GM18507 (cell line): ENCODE data around the gene EEF1A1.
"Not testable (repeated sequence)": the region's sequence is repeated elsewhere in the genome, so short reads cannot be mapped to it uniquely, and the experiment has no call there.

Experiments used
- DNase-seq: peaks from one replicate; pipeline ENCODE4 v3.0.0; 2011; ENCODE audit warnings: low read depth; ENCODE audit not compliant: insufficient read length; ENCODE audit errors: extremely low spot score
- FAIRE-seq: peaks from 2 replicates; lab custom pipeline; 2011; peaks lifted over from hg19 to GRCh38; lab: Jason Lieb, UNC

Gene EEF1A1

GRCh38 chr6:73542481-73542880 lies 21.6 kb upstream of the EEF1A1 start:
- not testable (repeated sequence) for DNase-seq, FAIRE-seq

- no peak for FAIRE-seq
- DNase-seq = no peak
Measured at GRCh38 chr6:73538116-73538779, 17.4 kb upstream of the EEF1A1 start.

DNA sequence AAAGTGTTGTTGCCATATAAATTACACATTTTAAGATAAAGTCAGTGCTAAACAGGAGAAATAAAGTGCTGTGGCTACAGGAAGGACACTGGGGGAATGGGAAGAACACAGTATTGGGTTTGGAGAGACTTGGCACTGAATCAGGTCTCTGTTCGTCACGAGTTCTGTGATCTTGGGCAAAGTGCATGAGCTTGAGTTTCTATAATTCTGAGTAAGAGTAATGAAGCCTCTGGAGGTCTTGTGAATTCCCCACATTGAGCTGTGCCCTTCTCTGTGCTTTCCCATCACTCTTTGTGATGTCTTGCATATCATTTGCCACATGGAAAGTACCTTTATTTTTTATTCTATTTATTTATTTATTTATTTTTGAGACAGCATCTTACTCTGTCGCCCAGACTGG lies 16.8 kb upstream of the EEF1A1 start:
- DNase-seq (no peak), FAIRE-seq (peak; percentile 59)

GRCh38 chr6:73534628-73535027 lies 13.8 kb upstream of the EEF1A1 start:
- DNase-seq = no peak
- FAIRE-seq = no peak

- DNase-seq (no peak), FAIRE-seq (no peak)
Measured at GRCh38 chr6:73532293-73532692, 11.5 kb upstream of the EEF1A1 start.

DNA sequence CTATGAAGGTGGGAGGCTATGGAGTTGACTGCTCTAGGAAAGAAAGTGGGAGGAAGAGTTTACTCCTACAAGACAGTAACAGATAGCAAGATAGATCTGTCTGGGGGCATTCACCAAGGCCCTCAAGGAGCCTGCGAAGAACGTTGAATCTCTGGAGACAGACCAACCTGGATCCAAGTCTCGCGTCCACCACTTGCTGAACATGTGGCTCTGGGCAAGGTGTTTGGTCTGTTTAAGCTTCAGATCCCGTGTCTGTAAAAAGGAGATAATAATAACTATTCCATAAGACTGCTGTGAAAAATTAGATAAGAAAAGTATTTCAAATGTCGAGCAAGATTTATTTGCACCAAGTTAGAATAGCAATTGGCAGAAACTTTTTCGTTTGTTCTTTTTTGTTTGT lies 8.1 kb upstream of the EEF1A1 start:
- FAIRE-seq (no peak), DNase-seq (no peak)

DNA sequence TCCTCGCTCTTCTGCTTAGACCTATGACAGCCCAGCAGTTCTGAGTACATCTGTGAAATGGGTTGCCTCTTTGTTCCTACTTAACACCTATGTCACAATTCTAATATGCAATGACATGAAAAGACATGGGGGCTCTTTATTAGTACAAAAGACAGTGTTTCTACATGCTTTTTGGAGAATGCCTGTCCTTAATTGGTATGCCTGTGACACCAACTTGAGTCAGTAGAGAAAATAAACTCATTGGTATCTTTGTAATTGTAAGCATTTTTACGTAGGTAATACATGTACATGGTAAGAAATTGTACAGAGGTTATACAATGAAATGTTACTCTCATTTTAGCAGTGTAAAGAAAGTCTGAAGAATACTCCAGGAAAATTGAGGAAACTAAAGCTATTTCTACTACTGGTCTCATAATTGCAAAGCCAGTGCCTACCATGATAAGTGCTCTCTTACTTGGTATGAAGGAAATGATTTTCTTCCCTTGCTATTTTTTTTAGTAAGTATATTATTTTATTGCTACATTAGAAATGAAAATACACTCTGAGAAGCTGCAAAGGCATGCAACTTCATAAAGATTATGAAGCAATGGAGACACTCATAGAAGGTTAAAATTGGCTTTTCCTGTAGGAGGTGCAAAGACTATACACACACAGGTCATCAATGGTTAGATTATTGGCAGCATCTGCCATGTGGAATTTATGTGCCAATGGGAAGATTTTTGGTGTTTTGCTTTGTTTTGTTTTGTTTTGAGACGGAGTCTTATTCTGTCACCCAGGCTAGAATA lies 4.9 kb upstream of the EEF1A1 start:
- DNase-seq (no peak), FAIRE-seq (no peak)

GRCh38 chr6:73523434-73524123 lies 2.7 kb upstream of the EEF1A1 start:
- no peak for DNase-seq
- peak; percentile 84 for FAIRE-seq

DNA sequence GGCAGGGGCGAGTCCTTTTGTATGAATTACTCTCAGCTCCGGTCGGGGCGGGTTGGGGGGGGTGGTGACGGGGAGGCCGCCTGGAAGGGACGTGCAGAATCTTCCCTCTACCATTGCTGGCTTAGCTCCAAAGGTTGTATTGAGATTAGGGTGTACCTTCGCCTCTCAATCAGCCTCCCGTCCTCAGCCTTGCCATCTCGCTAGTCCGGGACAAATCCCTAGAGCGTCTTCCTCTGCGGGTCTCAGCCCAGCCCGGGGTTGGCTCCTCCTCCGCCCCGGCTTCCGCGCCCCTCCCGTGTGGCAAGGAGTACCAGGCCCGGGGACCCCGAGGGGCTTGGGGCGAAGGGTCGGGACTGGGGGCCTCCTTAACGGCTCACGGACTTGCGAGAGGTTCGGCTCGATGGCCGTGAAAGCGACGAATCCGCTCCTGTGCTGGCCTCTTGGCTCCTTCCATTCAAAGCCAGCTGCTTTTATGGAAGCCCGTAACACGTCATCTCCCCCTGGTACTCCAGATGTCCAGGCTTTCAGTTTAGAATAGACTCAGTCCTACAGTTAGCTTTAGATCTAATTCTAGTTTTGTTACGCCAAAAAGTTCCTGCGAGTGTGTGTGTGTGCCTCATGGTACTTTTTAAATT lies 636 bp upstream of the EEF1A1 start:
- DNase-seq (no peak), FAIRE-seq (no peak)

DNA sequence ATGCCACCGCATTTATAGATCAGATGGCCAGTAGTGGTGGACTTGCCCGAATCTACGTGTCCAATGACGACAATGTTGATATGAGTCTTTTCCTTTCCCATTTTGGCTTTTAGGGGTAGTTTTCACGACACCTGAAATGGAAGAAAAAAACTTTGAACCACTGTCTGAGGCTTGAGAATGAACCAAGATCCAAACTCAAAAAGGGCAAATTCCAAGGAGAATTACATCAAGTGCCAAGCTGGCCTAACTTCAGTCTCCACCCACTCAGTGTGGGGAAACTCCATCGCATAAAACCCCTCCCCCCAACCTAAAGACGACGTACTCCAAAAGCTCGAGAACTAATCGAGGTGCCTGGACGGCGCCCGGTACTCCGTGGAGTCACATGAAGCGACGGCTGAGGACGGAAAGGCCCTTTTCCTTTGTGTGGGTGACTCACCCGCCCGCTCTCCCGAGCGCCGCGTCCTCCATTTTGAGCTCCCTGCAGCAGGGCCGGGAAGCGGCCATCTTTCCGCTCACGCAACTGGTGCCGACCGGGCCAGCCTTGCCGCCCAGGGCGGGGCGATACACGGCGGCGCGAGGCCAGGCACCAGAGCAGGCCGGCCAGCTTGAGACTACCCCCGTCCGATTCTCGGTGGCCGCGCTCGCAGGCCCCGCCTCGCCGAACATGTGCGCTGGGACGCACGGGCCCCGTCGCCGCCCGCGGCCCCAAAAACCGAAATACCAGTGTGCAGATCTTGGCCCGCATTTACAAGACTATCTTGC lies 725 bp downstream of the EEF1A1 start:
- DNase-seq = no peak

GRCh38 chr6:73518982-73519881 lies 1.6 kb downstream of the EEF1A1 start:
- not testable (repeated sequence) for DNase-seq, FAIRE-seq

More for the DNA sequence above, 725 bp downstream of the EEF1A1 start:
- FAIRE-seq = peak; percentile 33

DNA sequence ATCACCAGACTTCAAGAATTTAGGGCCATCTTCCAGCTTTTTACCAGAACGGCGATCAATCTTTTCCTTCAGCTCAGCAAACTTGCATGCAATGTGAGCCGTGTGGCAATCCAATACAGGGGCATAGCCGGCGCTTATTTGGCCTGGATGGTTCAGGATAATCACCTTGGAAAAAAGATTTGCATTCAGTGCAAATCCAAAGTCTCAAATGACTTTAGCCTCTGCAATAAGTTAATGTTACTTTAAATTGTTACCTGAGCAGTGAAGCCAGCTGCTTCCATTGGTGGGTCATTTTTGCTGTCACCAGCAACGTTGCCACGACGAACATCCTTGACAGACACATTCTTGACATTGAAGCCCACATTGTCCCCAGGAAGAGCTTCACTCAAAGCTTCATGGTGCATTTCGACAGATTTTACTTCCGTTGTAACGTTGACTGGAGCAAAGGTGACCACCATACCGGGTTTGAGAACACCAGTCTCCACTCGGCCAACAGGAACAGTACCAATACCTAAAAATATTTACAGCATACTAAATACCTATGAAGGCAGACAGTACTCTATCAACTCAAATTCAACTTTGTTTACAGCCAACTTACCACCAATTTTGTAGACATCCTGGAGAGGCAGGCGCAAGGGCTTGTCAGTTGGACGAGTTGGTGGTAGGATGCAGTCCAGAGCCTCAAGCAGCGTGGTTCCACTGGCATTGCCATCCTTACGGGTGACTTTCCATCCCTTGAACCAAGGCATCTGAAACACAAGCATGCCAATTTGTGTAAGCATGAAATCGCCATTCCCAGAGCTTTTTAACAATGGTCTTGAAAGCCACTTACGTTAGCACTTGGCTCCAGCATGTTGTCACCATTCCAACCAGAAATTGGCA lies 2.5 kb downstream of the EEF1A1 start:
- not testable (repeated sequence) for DNase-seq, FAIRE-seq

GRCh38 chr6:73516514-73517489 lies 4.0 kb downstream of the EEF1A1 start:
- no peak for FAIRE-seq
- DNase-seq = no peak

- DNase-seq = no peak
- FAIRE-seq = peak; percentile 58
Measured at GRCh38 chr6:73515204-73515655, 5.6 kb downstream of the EEF1A1 start.

DNA sequence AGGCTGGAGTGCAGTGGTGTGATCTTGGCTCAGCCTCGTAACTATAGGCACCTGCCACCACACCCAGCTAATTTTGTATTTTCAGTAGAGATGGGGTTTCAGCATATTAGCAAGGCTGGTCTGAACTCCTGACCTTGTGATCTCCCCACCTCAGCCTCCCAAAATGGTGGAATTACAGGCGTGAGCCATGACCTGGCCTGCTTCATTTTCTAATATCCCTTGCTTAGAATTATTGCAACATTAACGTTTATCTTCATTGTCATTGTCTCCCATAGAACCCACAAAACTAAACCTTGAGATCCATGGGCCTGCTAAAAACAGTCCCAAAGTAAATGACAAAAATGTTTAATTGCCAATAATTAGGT lies 6.1 kb downstream of the EEF1A1 start:
- FAIRE-seq (no peak), DNase-seq (no peak)

- FAIRE-seq = no peak
- no peak for DNase-seq
Measured at GRCh38 chr6:73513496-73513854, 7.4 kb downstream of the EEF1A1 start.
